ENCODE data around the gene PNMA6F. TPM values are rescaled to one million over a fixed set of nuclear protein-coding genes. Genes with fewer than 3 reads are reported as not detected.

The PNMA6F gene
- total RNA-seq = not detected

DNA sequence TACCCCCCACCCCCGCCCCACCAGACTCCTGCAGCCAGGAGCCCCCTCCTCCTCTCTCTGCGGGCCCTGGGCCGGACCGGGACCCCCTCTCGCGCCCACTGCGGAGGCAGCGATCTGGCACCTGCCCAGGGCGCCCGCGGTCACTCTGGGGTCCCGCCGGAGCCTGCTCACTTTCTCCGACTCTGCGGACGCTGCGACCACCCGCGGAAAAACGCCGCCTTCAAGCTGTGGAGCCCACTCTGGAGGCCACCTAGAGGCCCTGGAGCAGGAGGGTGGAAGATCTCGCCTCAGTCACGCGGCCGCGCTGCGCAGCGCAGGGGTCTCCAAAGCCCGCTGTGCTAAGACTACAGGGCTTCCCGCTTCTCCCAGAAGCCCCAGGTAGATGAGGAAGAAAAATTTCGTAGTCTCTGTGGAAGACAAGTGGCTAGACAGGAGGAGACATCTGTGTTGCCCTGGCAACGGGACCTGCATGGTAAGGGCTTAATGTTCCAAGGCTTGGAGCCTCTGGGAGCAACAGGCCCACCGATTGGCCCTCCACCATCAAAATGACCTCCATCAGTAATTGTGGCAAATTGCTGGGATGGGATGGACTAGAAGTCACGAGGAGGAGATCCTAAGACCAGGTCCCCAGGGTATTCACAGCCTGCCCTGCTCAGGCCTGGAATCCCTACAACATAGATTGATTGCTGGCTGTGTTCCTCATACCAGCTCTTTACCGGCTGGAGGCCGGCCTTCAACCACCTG, at the start of gene PNMA6F:
Gene PNMA6F, minus strand, starts transcription at position 387 of the 744 bp plus-strand sequence. CDS start 1,093 bp downstream, outside the sequence.
- no peak within 1 kb of the TSS for H3K4me3 ChIP-seq
- no peaks in the 10 kb centered on the region for H3K36me3 ChIP-seq
- H3K4me1 ChIP-seq = no peaks in the 10 kb centered on the region
- H3K27ac ChIP-seq = no peak within 1 kb of the TSS
- intact Hi-C loops (cut with DNase I; ENCODE audit: low total_unique reads) = no loop called here
- no peaks in the 10 kb centered on the region for H3K27me3 ChIP-seq
- H3K9me3 ChIP-seq = no peaks in the 10 kb centered on the region
- TF ChIP-seq POLR2A (IDR thresholded peaks at IDR 0.05) = no peak
- no peak for TF ChIP-seq CTCF (IDR thresholded peaks at IDR 0.05)
- no peak for DNase-seq

DNA sequence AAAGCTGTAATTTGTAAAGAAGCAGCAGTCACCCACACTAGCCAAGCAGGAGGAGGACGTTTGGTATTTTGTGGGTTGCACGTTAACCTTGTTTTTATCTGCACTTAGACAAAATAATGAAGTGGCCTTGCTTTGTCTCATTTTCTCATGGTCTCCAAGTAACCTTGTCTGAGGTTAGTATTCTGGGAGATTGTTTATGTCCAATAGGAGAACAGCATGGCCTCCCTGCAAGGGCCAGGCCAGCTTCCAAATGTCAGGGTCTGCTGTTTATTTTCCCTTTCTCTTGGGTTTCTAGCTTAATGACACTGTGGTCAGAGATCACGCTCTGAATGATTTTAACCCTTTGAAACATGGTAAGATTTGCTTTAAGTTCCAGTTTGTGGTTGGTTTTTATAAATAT, 49.7 kb upstream of the PNMA6F start:
- H3K4me1 ChIP-seq = no peaks in the 10 kb centered on the region

GRCh38 chrX:153370293-153371055, 48.9 kb upstream of the PNMA6F start:
- Histone ChIP-seq H3K27me3 (no peaks in the 10 kb centered on the region), H3K4me3 (no peak overlapping the region), H3K9me3 (no peaks in the 10 kb centered on the region), H3K27ac (no peak overlapping the region), H3K36me3 (no peaks in the 10 kb centered on the region), H3K4me1 (no peaks in the 10 kb centered on the region)
- no peak for DNase-seq
- intact Hi-C loops (cut with DNase I; ENCODE audit: low total_unique reads) = no loop called here
- TF ChIP-seq POLR2A (IDR thresholded peaks at IDR 0.05) (no peak), CTCF (IDR thresholded peaks at IDR 0.05) (no peak)

More for the DNA sequence above, 49.7 kb upstream of the PNMA6F start:
- Histone ChIP-seq H3K27ac (no peak overlapping the region), H3K27me3 (no peaks in the 10 kb centered on the region), H3K9me3 (no peaks in the 10 kb centered on the region), H3K36me3 (no peaks in the 10 kb centered on the region), H3K4me3 (no peak overlapping the region)
- no peak for TF ChIP-seq CTCF (IDR thresholded peaks at IDR 0.05)
- no peak for TF ChIP-seq POLR2A (IDR thresholded peaks at IDR 0.05)
- no peak for DNase-seq
- intact Hi-C loops (cut with DNase I; ENCODE audit: low total_unique reads) = no loop called here

- H3K27ac ChIP-seq = no peak overlapping the region
- intact Hi-C loops (cut with DNase I; ENCODE audit: low total_unique reads) = no loop called here
- TF ChIP-seq POLR2A (IDR thresholded peaks at IDR 0.05) = no peak
- no peak for TF ChIP-seq CTCF (IDR thresholded peaks at IDR 0.05)
- H3K9me3 ChIP-seq = no peaks in the 10 kb centered on the region
- no peaks in the 10 kb centered on the region for H3K27me3 ChIP-seq
- no peak for DNase-seq
- H3K4me1 ChIP-seq = no peaks in the 10 kb centered on the region
- H3K4me3 ChIP-seq = no peak overlapping the region
- no peaks in the 10 kb centered on the region for H3K36me3 ChIP-seq
These were observed 45.4 kb upstream of the PNMA6F start for GRCh38 chrX:153366878-153367538.

DNA sequence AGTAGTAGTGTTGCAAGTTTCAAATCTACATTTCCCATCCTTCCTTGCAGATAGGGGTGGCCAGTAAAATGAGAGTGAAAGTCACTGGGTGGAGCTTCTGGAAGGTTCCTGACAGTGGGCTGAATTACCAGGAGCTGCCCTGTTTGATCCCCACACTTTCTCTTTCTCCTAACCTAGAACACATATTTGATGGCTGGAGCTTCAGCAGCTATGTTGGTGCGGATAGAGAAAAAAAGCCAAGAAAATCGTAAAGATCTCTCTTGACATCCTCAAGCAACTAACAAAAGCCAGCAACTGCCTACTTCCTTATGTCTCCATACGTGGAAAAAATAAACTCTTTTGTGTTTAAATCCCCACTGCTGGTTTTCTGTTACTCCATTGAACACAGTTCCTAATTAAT, 44.6 kb upstream of the PNMA6F start:
- Histone ChIP-seq H3K27me3 (no peaks in the 10 kb centered on the region), H3K36me3 (no peaks in the 10 kb centered on the region), H3K9me3 (no peaks in the 10 kb centered on the region), H3K4me3 (no peak overlapping the region), H3K27ac (no peak overlapping the region), H3K4me1 (no peaks in the 10 kb centered on the region)
- TF ChIP-seq POLR2A (IDR thresholded peaks at IDR 0.05) (no peak), CTCF (IDR thresholded peaks at IDR 0.05) (no peak)
- no peak for DNase-seq
- intact Hi-C loops (cut with DNase I; ENCODE audit: low total_unique reads) = no loop called here

Data from uterus (tissue), 4 donors.